Right lobe of liver (tissue), 4 donors: ENCODE data around the gene ZNFX1.
A peak's percentile ranks its signal among the peaks of the same experiment; 100 is the strongest.

ENCODE experiments used
- POLR2A ChIP-seq: fragments of 450-650 bp; IDR thresholded peaks from one replicate; pipeline ENCODE4 v1.6.1; 2017; ENCODE audit warnings: antibody characterized with exemption, mild to moderate bottlenecking
- TF ChIP-seq, protein P1 (sequence below), 4 donors: fragments of 200-600 bp in 3 of 4; fragments of 450-650 bp in 1 of 4; IDR thresholded peaks; one replicate each; pipeline versions ENCODE4 v1.5.1 to v1.8.0; 2016 to 2022; ENCODE audit warnings: antibody characterized with exemption in 4 of 4, mild to moderate bottlenecking in 2 of 4
- donor health status: DM: no; HTN: no; CAD: no.
- donor health status: DM: no; HTN: no; CAD: no.
- donor health status: DM: no; HTN: yes; CAD: no.

DNA sequence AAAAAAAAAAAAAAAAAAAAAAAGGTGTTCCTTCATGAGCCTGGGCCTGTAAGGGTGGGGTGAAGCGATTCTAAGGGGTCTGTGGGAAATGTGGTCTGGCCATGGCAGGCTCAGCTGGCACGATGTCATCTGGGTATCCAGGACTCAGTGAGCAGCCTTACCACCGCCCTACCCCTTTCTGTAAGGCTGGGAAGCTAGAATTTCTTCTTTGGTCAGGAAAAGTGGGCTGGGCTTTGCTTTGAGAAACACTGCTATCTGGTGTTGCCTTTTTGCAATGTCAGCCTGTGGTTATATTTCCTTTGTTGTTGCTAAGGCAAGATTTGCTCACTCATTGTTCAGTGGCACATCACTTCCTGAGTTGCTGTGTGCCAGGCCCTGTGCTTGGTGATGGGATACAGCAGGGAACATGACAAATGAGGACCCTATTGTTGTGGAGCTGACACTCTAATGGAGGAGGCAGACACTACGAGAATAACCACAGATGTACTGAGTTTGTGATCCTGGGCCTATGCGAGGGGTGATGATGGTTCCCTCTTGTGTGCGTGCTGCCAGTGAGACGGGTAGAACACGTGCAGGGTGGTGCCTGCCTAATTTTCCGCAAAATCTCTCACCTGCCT, 45.9 kb upstream of the ZNFX1 start:
- TF ChIP-seq POLR2A: no peak
- TF ChIP-seq, protein P1, sequence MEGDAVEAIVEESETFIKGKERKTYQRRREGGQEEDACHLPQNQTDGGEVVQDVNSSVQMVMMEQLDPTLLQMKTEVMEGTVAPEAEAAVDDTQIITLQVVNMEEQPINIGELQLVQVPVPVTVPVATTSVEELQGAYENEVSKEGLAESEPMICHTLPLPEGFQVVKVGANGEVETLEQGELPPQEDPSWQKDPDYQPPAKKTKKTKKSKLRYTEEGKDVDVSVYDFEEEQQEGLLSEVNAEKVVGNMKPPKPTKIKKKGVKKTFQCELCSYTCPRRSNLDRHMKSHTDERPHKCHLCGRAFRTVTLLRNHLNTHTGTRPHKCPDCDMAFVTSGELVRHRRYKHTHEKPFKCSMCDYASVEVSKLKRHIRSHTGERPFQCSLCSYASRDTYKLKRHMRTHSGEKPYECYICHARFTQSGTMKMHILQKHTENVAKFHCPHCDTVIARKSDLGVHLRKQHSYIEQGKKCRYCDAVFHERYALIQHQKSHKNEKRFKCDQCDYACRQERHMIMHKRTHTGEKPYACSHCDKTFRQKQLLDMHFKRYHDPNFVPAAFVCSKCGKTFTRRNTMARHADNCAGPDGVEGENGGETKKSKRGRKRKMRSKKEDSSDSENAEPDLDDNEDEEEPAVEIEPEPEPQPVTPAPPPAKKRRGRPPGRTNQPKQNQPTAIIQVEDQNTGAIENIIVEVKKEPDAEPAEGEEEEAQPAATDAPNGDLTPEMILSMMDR (IDR thresholded peaks at IDR 0.05): peak in 3 of 4 donors; percentile 18 to 32 (median 27)
